HG03066 (cell line): ENCODE measurements around the gene RSPH10B2.
"Not testable (repeated sequence)": the region's sequence is repeated elsewhere in the genome, so short reads cannot be mapped to it uniquely, and the experiment has no call there.

Source experiments
- ATAC-seq: cut with Tn5 transposase; IDR thresholded peaks from one replicate; pipeline ENCODE4 v1.9.1; 2021; ENCODE audit warnings: low read depth; ENCODE audit not compliant: unreplicated experiment

The RSPH10B2 gene

GRCh38 chr7:6835521-6835920, 81.6 kb downstream of the RSPH10B2 start:
- ATAC-seq = not testable (repeated sequence)

GRCh38 chr7:6837081-6837480, 83.2 kb downstream of the RSPH10B2 start:
- ATAC-seq = not testable (repeated sequence)

- not testable (repeated sequence) for ATAC-seq
These were observed 88.5 kb downstream of the RSPH10B2 start for GRCh38 chr7:6842278-6842921.

GRCh38 chr7:6843092-6843491, 89.2 kb downstream of the RSPH10B2 start:
- not testable (repeated sequence) for ATAC-seq

- not testable (repeated sequence) for ATAC-seq
These were observed 89.8 kb downstream of the RSPH10B2 start for GRCh38 chr7:6843654-6844053.

GRCh38 chr7:6845971-6846449, 92.1 kb downstream of the RSPH10B2 start:
- not testable (repeated sequence) for ATAC-seq

GRCh38 chr7:6847751-6848150, 93.8 kb downstream of the RSPH10B2 start:
- not testable (repeated sequence) for ATAC-seq
